HFFc6 (cell line): Measurements from ENCODE around the gene DIP2B. TPM values are rescaled to one million over a fixed set of nuclear protein-coding genes. Genes with fewer than 3 reads are reported as not detected.

ENCODE experiments used
- DNase-seq: peaks from one replicate; pipeline ENCODE4 v3.0.0-alpha.2; 2018
- H3K27ac Mint-ChIP-seq: 2 replicates; pipeline ENCODE4 v1.8.0; 2020; ENCODE audit warnings: mild to moderate bottlenecking, mixed read lengths
- H3K27me3 Mint-ChIP-seq: 2 replicates; pipeline ENCODE4 v1.8.0; 2021; ENCODE audit warnings: mild to moderate bottlenecking, moderate library complexity, mixed read lengths; ENCODE audit not compliant: insufficient read depth
- H3K36me3 Mint-ChIP-seq: 2 replicates; pipeline ENCODE4 v1.8.0; 2021; ENCODE audit warnings: low read depth, mixed read lengths
- H3K4me1 Mint-ChIP-seq: 2 replicates; pipeline ENCODE4 v1.8.0; 2020; ENCODE audit warnings: low read depth, mixed read lengths
- H3K4me3 Mint-ChIP-seq: 2 replicates; pipeline ENCODE4 v1.8.0; 2020; ENCODE audit warnings: mild to moderate bottlenecking, moderate library complexity, mixed read lengths
- H3K9me3 Mint-ChIP-seq: 2 replicates; pipeline ENCODE4 v1.8.0; 2020; ENCODE audit warnings: mild to moderate bottlenecking, mixed read lengths
- CTCF ChIP-seq: fragments of 200-600 bp; sonication (generic); IDR thresholded peaks from 2 replicates; pipeline ENCODE4 v1.5.0; 2021; ENCODE audit warnings: antibody characterized with exemption, mild to moderate bottlenecking
- total RNA-seq, 6 experiments: library from RNA; stranded (reverse); fragmentation: NEBNext Ultra II Directional; extraction: Animal tissue kit (Norgen Biotek cat#: 25700); gene quantifications; 2 replicates in 1 of 6; 3 replicates in 5 of 6; pipeline ENCODE4 v1.2.3, GENCODE V29; 2021

The DIP2B gene
- total RNA-seq, 6 experiments from 2014 or later, result 17.4 to 24.7 (median 20.6) TPM

- H3K27me3 Mint-ChIP-seq, result no peaks in the 10 kb centered on the region
- peaks cover 27% of the 10 kb centered on the region for H3K36me3 Mint-ChIP-seq
- H3K4me1 Mint-ChIP-seq, result peaks cover 17% of the 10 kb centered on the region
- DNase-seq, result no peak
- no peak overlapping the region for H3K4me3 Mint-ChIP-seq
- no peak for TF ChIP-seq CTCF
- H3K9me3 Mint-ChIP-seq, result no peaks in the 10 kb centered on the region
- H3K27ac Mint-ChIP-seq, result peak overlapping the region; percentile 1; the same call in 1 of the 2 replicates
These were observed 182.2 kb downstream of the DIP2B start for GRCh38 chr12:50686976-50687375.

- Mint-ChIP-seq H3K9me3 (no peaks in the 10 kb centered on the region), H3K27ac (no peak overlapping the region; the same call in 1 of the 2 replicates), H3K36me3 (peaks cover 21% of the 10 kb centered on the region), H3K4me3 (no peak overlapping the region), H3K4me1 (peaks cover 17% of the 10 kb centered on the region), H3K27me3 (no peaks in the 10 kb centered on the region)
- no peak for DNase-seq
- no peak for TF ChIP-seq CTCF
These were observed 184.7 kb downstream of the DIP2B start for GRCh38 chr12:50689437-50689836.

- Mint-ChIP-seq H3K9me3 (no peaks in the 10 kb centered on the region), H3K27me3 (no peaks in the 10 kb centered on the region), H3K4me3 (no peak overlapping the region), H3K27ac (no peak overlapping the region), H3K4me1 (peaks cover 17% of the 10 kb centered on the region), H3K36me3 (peaks cover 28% of the 10 kb centered on the region)
- TF ChIP-seq CTCF, result no peak
- DNase-seq, result no peak
These were observed 186.1 kb downstream of the DIP2B start for GRCh38 chr12:50690925-50691324.

- Mint-ChIP-seq H3K27ac (no peak overlapping the region), H3K27me3 (no peaks in the 10 kb centered on the region), H3K9me3 (no peaks in the 10 kb centered on the region), H3K4me3 (no peak overlapping the region), H3K4me1 (no peaks in the 10 kb centered on the region), H3K36me3 (peaks cover 27% of the 10 kb centered on the region)
- DNase-seq, result no peak
- TF ChIP-seq CTCF, result no peak
These were observed 191.2 kb downstream of the DIP2B start for GRCh38 chr12:50695961-50696360.

GRCh38 chr12:50696931-50697330 is 192.1 kb downstream of the DIP2B start:
- Mint-ChIP-seq H3K4me3 (no peak overlapping the region), H3K36me3 (peaks cover 29% of the 10 kb centered on the region), H3K27ac (no peak overlapping the region), H3K27me3 (no peaks in the 10 kb centered on the region), H3K4me1 (no peaks in the 10 kb centered on the region), H3K9me3 (no peaks in the 10 kb centered on the region)
- no peak for TF ChIP-seq CTCF
- no peak for DNase-seq

GRCh38 chr12:50699154-50699553 is 194.4 kb downstream of the DIP2B start:
- H3K27ac Mint-ChIP-seq, result no peak overlapping the region
- no peak overlapping the region for H3K4me3 Mint-ChIP-seq
- H3K9me3 Mint-ChIP-seq, result no peaks in the 10 kb centered on the region
- peaks cover 26% of the 10 kb centered on the region for H3K36me3 Mint-ChIP-seq
- no peak for DNase-seq
- no peaks in the 10 kb centered on the region for H3K4me1 Mint-ChIP-seq
- no peaks in the 10 kb centered on the region for H3K27me3 Mint-ChIP-seq
- TF ChIP-seq CTCF, result no peak
